ENCODE measurements around the gene LBX2. TPM values are rescaled to one million over a fixed set of nuclear protein-coding genes. Genes with fewer than 3 reads are reported as not detected.

Gene LBX2
- polyA plus RNA-seq, 1 of the 3 experiments (the other 2 are of a cell fraction), result 0.03 TPM

- Histone ChIP-seq H2AFZ (ENCODE audit: low read depth) (peak overlapping the region; percentile 14; the same call in 1 of the 2 replicates), H3K4me3 (ENCODE audit: low read depth in 2 of 2, low read length in 1 of 2) (peak overlapping the region; percentile 75 to 93), H3K79me2 (ENCODE audit: insufficient read depth) (peaks cover 40% of the 10 kb centered on the region), H3K4me1 (ENCODE audit: control insufficient read depth in 1 of 2, insufficient read depth in 2 of 2, low read depth in 1 of 2, low read length in 1 of 2) (peaks cover 3 to 20% of the 10 kb centered on the region in 2 experiments; a peak in 1 of 4 replicates), H3K9ac (peak overlapping the region; percentile 84), H3K27me3 (ENCODE audit: insufficient read depth) (no peaks in the 10 kb centered on the region), H3F3A (replicated peaks; ENCODE audit: insufficient read depth) (peaks cover 12% of the 10 kb centered on the region), H3K36me3 (replicated peaks in 1 of 2; ENCODE audit: control insufficient read depth in 1 of 2, insufficient read depth in 2 of 2, low read length in 1 of 2) (peaks cover 0 to 28% of the 10 kb centered on the region in 2 experiments), H3K9me3 (no peaks in the 10 kb centered on the region), H3K9me2 (no peaks in the 10 kb centered on the region), H3K4me2 (peak overlapping the region; percentile 98), H3K27ac (ENCODE audit: low read depth in 2 of 2, low read length in 1 of 2) (peak overlapping the region; percentile 62 to 63; a peak in 2 of 4 replicates), H4K20me1 (ENCODE audit: insufficient read depth) (no peaks in the 10 kb centered on the region)
- DNase-seq, result no peak
- CTCF ChIA-PET, result interaction anchor here (0.7 to 1.6 kb wide), 6 partner anchors 10 to 123 kb away, joined by 3 to 6 read pairs (median 4); partner anchors contain the start of genes AUP1, HTRA2, INO80B and PCGF1
- no peak for TF ChIP-seq FOXJ3 (CRISPR knock-in tag; IDR thresholded peaks at IDR 0.05)
- no peak for TF ChIP-seq MEF2A (IDR thresholded peaks at IDR 0.05; ENCODE audit: borderline replicate concordance, low read depth)
- TF ChIP-seq POLR2AphosphoS5 (IDR thresholded peaks at IDR 0.05; ENCODE audit: low read depth, low read length), result no peak
- TF ChIP-seq, protein P1, sequence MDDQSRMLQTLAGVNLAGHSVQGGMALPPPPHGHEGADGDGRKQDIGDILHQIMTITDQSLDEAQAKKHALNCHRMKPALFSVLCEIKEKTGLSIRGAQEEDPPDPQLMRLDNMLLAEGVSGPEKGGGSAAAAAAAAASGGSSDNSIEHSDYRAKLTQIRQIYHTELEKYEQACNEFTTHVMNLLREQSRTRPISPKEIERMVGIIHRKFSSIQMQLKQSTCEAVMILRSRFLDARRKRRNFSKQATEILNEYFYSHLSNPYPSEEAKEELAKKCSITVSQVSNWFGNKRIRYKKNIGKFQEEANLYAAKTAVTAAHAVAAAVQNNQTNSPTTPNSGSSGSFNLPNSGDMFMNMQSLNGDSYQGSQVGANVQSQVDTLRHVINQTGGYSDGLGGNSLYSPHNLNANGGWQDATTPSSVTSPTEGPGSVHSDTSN (IDR thresholded peaks at IDR 0.05), result no peak
- no peak for TF ChIP-seq FOSL2 (IDR thresholded peaks at IDR 0.05; ENCODE audit: borderline replicate concordance, low read depth)
- TF ChIP-seq ZBTB33 (IDR thresholded peaks at IDR 0.05; ENCODE audit: borderline replicate concordance, low read depth), result no peak
- no peak for TF ChIP-seq FOXM1 (IDR thresholded peaks at IDR 0.05; ENCODE audit: low read depth)
- TF ChIP-seq GABPA (IDR thresholded peaks at IDR 0.05; ENCODE audit: low read depth), result no peak
- TF ChIP-seq TCF12 (IDR thresholded peaks at IDR 0.05), result no peak
- no peak for TF ChIP-seq MXI1 (IDR thresholded peaks at IDR 0.05; ENCODE audit: low read depth, low read length)
- WGBS (ENCODE audit: low lambda C conversion rate), result 14% methylated on average over 10 of the region's 13 CpGs
- POLR2A ChIA-PET, result interaction anchor here (0.6 to 1.1 kb wide), 3 partner anchors 7 to 43 kb away, joined by 3 read pairs; partner anchors contain the start of genes C2orf81 and WDR54
These were observed 35.0 kb downstream of the LBX2 start for GRCh38 chr2:74464406-74464805.

DNA sequence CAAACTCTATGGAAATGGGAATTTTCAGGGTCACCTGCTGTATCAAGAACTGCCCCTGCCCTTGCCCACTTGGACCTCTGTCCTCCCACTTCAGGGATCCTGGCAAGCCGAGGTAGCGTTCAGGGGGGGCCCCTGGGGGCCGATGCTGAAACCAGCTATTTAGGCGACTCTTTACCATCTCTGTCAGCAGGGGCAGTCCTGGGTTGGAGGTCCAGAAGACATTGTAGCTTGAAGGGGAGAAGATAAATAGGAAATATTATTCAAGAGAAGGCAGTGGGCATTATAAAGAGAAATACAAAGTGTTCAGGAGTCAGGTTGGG, 36.7 kb downstream of the LBX2 start:
- Histone ChIP-seq H3K36me3 (replicated peaks in 1 of 2; ENCODE audit: control insufficient read depth in 1 of 2, insufficient read depth in 2 of 2, low read length in 1 of 2) (peaks cover 0 to 28% of the 10 kb centered on the region in 2 experiments), H3K9me2 (no peaks in the 10 kb centered on the region), H3K9ac (no peak overlapping the region), H3F3A (replicated peaks; ENCODE audit: insufficient read depth) (peaks cover 12% of the 10 kb centered on the region), H3K4me2 (no peak overlapping the region), H3K4me3 (ENCODE audit: low read depth in 2 of 2, low read length in 1 of 2) (no peak overlapping the region), H3K27ac (ENCODE audit: low read depth in 2 of 2, low read length in 1 of 2) (no peak overlapping the region; a peak in 1 of 4 replicates), H2AFZ (ENCODE audit: low read depth) (no peak overlapping the region), H4K20me1 (ENCODE audit: insufficient read depth) (no peaks in the 10 kb centered on the region), H3K4me1 (ENCODE audit: control insufficient read depth in 1 of 2, insufficient read depth in 2 of 2, low read depth in 1 of 2, low read length in 1 of 2) (peaks cover 5 to 22% of the 10 kb centered on the region in 2 experiments; a peak in 1 of 4 replicates), H3K27me3 (ENCODE audit: insufficient read depth) (no peaks in the 10 kb centered on the region), H3K9me3 (no peaks in the 10 kb centered on the region), H3K79me2 (ENCODE audit: insufficient read depth) (peaks cover 47% of the 10 kb centered on the region)
- no peak for DNase-seq
- WGBS (ENCODE audit: low lambda C conversion rate), result 85% methylated on average over 4 of the region's 4 CpGs
- no peak for TF ChIP-seq SMC3 (IDR thresholded peaks at IDR 0.05; ENCODE audit: low read depth, low read length)
- TF ChIP-seq RFX5 (IDR thresholded peaks at IDR 0.05; ENCODE audit: low read length), result no peak
- no peak for TF ChIP-seq CHD2 (IDR thresholded peaks at IDR 0.05; ENCODE audit: low read length, partially characterized antibody)
- no peak for TF ChIP-seq EZH2phosphoT487 (IDR thresholded peaks at IDR 0.05; ENCODE audit: borderline replicate concordance, low read depth)
- ChIA-PET POLR2A (interaction anchor here (5.9 kb wide), 1 partner anchor 11 kb away, joined by 60 read pairs; the partner anchor contains the start of gene MRPL53), CTCF (interaction anchor here (1.0 kb wide), 1 partner anchor 125 kb away, joined by 3 read pairs; no protein-coding TSS in a partner anchor)
